HL-60 (cell line): ENCODE data around the gene LMBR1.

ENCODE experiments used
- DNase-seq, 2 experiments: peaks; one replicate each; pipeline ENCODE4 v3.0.0-alpha.2; 2010 to 2020; ENCODE audit warnings: low read depth in 1 of 2, low spot score in 1 of 2
- H3K27ac ChIP-seq: fragments of 250-450 bp; sonication (Bioruptor Pico); replicated peaks from 2 replicates; pipeline ENCODE4 v1.5.1; 2020; ENCODE audit warnings: mild to moderate bottlenecking, moderate library complexity
- H3K27me3 ChIP-seq: fragments of 250-450 bp; sonication (Bioruptor Pico); 2 replicates; pipeline ENCODE4 v1.5.1; 2021; ENCODE audit warnings: mild to moderate bottlenecking, moderate library complexity; ENCODE audit not compliant: insufficient read depth, poor library complexity, severe bottlenecking
- H3K4me3 ChIP-seq: replicated peaks from 2 replicates; pipeline ENCODE4 v1.5.1; 2011; ENCODE audit warnings: mild to moderate bottlenecking, control low read depth, low read length; ENCODE audit not compliant: insufficient read depth
- GABPA ChIP-seq: IDR thresholded peaks from 2 replicates; pipeline ENCODE4 v1.6.1; 2012; ENCODE audit warnings: low read depth
- POLR2AphosphoS5 ChIP-seq: IDR thresholded peaks from 2 replicates; pipeline ENCODE4 v1.6.1; 2012; ENCODE audit warnings: low read depth
- SPI1 ChIP-seq: IDR thresholded peaks from 2 replicates; pipeline ENCODE4 v1.6.1; 2012; ENCODE audit warnings: low read depth, mild to moderate bottlenecking, borderline replicate concordance
- TF ChIP-seq, protein P1 (sequence below): IDR thresholded peaks from one replicate; pipeline ENCODE4 v1.5.1; 2011; ENCODE audit warnings: low read length, control low read depth, inconsistent platforms; ENCODE audit not compliant: insufficient read depth
- TF ChIP-seq, protein P2 (sequence below): IDR thresholded peaks from 2 replicates; pipeline ENCODE4 v1.6.1; 2012; ENCODE audit warnings: low read depth; ENCODE audit not compliant: insufficient replicate concordance

LMBR1 gene

GRCh38 chr7:156759579-156760202 is 133.3 kb downstream of the LMBR1 start:
- H3K27ac ChIP-seq: no peak overlapping the region
- TF ChIP-seq, protein P1, sequence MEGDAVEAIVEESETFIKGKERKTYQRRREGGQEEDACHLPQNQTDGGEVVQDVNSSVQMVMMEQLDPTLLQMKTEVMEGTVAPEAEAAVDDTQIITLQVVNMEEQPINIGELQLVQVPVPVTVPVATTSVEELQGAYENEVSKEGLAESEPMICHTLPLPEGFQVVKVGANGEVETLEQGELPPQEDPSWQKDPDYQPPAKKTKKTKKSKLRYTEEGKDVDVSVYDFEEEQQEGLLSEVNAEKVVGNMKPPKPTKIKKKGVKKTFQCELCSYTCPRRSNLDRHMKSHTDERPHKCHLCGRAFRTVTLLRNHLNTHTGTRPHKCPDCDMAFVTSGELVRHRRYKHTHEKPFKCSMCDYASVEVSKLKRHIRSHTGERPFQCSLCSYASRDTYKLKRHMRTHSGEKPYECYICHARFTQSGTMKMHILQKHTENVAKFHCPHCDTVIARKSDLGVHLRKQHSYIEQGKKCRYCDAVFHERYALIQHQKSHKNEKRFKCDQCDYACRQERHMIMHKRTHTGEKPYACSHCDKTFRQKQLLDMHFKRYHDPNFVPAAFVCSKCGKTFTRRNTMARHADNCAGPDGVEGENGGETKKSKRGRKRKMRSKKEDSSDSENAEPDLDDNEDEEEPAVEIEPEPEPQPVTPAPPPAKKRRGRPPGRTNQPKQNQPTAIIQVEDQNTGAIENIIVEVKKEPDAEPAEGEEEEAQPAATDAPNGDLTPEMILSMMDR: no peak
- no peak for TF ChIP-seq GABPA
- no peak for TF ChIP-seq SPI1
- no peak for TF ChIP-seq POLR2AphosphoS5
- TF ChIP-seq, protein P2, sequence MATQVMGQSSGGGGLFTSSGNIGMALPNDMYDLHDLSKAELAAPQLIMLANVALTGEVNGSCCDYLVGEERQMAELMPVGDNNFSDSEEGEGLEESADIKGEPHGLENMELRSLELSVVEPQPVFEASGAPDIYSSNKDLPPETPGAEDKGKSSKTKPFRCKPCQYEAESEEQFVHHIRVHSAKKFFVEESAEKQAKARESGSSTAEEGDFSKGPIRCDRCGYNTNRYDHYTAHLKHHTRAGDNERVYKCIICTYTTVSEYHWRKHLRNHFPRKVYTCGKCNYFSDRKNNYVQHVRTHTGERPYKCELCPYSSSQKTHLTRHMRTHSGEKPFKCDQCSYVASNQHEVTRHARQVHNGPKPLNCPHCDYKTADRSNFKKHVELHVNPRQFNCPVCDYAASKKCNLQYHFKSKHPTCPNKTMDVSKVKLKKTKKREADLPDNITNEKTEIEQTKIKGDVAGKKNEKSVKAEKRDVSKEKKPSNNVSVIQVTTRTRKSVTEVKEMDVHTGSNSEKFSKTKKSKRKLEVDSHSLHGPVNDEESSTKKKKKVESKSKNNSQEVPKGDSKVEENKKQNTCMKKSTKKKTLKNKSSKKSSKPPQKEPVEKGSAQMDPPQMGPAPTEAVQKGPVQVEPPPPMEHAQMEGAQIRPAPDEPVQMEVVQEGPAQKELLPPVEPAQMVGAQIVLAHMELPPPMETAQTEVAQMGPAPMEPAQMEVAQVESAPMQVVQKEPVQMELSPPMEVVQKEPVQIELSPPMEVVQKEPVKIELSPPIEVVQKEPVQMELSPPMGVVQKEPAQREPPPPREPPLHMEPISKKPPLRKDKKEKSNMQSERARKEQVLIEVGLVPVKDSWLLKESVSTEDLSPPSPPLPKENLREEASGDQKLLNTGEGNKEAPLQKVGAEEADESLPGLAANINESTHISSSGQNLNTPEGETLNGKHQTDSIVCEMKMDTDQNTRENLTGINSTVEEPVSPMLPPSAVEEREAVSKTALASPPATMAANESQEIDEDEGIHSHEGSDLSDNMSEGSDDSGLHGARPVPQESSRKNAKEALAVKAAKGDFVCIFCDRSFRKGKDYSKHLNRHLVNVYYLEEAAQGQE: no peak
- H3K27me3 ChIP-seq: no peaks in the 10 kb centered on the region
- DNase-seq: no peak
- H3K4me3 ChIP-seq: no peak overlapping the region

GRCh38 chr7:156759143-156759542 is 133.8 kb downstream of the LMBR1 start:
- TF ChIP-seq GABPA (no peak), POLR2AphosphoS5 (no peak), SPI1 (no peak)
- TF ChIP-seq, protein P2: no peak
- TF ChIP-seq, protein P1: no peak
- no peak for DNase-seq
- no peak overlapping the region for H3K27ac ChIP-seq
- no peaks in the 10 kb centered on the region for H3K27me3 ChIP-seq
- no peak overlapping the region for H3K4me3 ChIP-seq

DNA sequence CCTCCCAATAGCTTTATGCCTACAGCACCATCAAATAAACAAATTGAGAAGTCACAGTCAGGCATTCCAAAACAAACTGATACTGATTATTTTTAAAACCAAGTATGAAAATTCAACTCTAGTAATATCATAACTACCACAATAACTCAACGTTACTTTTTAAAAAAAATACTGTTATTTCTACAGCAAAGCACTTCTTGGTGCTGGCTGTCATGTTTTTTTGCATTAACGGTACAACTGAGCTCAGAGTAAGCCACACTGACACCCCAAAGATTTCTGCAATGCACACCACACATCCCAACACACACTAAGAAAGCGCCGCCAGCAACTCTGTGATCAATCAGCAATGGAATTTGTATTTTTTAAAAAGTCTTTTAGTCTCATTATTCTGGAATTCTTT is 138.8 kb downstream of the LMBR1 start:
- no peak overlapping the region for H3K4me3 ChIP-seq
- no peak for TF ChIP-seq POLR2AphosphoS5
- DNase-seq: no peak
- no peaks in the 10 kb centered on the region for H3K27me3 ChIP-seq
- no peak overlapping the region for H3K27ac ChIP-seq

DNA sequence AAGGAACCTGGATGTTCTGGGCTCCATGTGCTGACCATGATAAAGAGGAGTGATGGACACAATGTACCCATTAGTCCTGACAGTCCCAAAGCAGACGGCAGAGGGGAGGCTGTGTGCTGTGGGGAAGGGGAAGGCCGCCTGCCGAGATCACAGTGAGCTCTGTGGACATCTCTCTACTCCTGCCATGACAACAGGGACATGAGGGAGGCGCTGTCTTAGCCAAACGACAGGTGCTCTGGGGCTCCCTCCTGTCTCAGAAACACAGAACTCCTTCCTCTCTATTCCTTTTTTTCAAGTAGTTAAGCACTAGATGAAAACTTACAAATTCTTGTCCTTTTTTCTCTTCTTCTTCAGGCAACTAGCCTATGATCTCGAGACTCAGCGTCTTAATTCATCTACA is 139.4 kb downstream of the LMBR1 start:
- DNase-seq: no peak
- Histone ChIP-seq H3K27ac (no peak overlapping the region), H3K4me3 (no peak overlapping the region), H3K27me3 (no peaks in the 10 kb centered on the region)
- TF ChIP-seq, protein P1: no peak
- TF ChIP-seq POLR2AphosphoS5: no peak
- TF ChIP-seq SPI1: no peak
- no peak for TF ChIP-seq GABPA
- TF ChIP-seq, protein P2: no peak
